K562 (cell line): ENCODE measurements around the gene NAT14. TPM values are rescaled to one million over a fixed set of nuclear protein-coding genes. Genes with fewer than 3 reads are reported as not detected.
A peak's percentile ranks its signal among the peaks of the same experiment; 100 is the strongest.

Experiments used
- AFF1 ChIP-seq, 2 experiments: fragments of 450-650 bp; IDR thresholded peaks; 2 replicates each; pipeline ENCODE4 v1.6.1; 2018; ENCODE audit warnings: mild to moderate bottlenecking in 2 of 2, low read depth in 1 of 2; ENCODE audit not compliant: partially characterized antibody in 2 of 2
- CC2D1A ChIP-seq: fragments of 450-650 bp; IDR thresholded peaks from 2 replicates; pipeline ENCODE4 v1.6.1; 2017; ENCODE audit warnings: mild to moderate bottlenecking
- CTCFL ChIP-seq: IDR thresholded peaks from 2 replicates; pipeline ENCODE4 v1.6.1; 2011; ENCODE audit warnings: borderline replicate concordance, low read depth, mild to moderate bottlenecking, moderate library complexity, low read length; ENCODE audit not compliant: insufficient read depth, poor library complexity, severe bottlenecking
- CXXC5 ChIP-seq: fragments of 250-450 bp; sonication (Bioruptor Pico); IDR thresholded peaks from 2 replicates; pipeline ENCODE4 v1.8.0; 2022; ENCODE audit warnings: inconsistent platforms, mild to moderate bottlenecking, moderate library complexity
- ILF3 ChIP-seq: fragments of 450-650 bp; IDR thresholded peaks from 2 replicates; pipeline ENCODE4 v1.6.1; 2018; ENCODE audit warnings: antibody characterized with exemption, mild to moderate bottlenecking, moderate library complexity, borderline replicate concordance
- JUNB ChIP-seq: fragments of 450-650 bp; formaldehyde crosslinking; conservative IDR thresholded peaks from 2 replicates; pipeline ENCODE4 v1.4.0; 2020; ENCODE audit warnings: mild to moderate bottlenecking
- LARP7 ChIP-seq: fragments of 450-650 bp; IDR thresholded peaks from 2 replicates; pipeline ENCODE4 v1.6.1; 2016
- MAFF ChIP-seq: IDR thresholded peaks from 2 replicates; pipeline ENCODE4 v1.6.1; 2012; ENCODE audit warnings: low read length, improper control_type of control experiment
- MITF ChIP-seq: IDR thresholded peaks from 2 replicates; pipeline ENCODE4 v1.6.1; 2014; ENCODE audit warnings: antibody characterized with exemption
- MTA2 ChIP-seq: fragments of 450-650 bp; IDR thresholded peaks from 2 replicates; pipeline ENCODE4 v1.6.1; 2016; ENCODE audit warnings: low read depth
- PHF20 ChIP-seq: fragments of 450-650 bp; IDR thresholded peaks from 2 replicates; pipeline ENCODE4 v1.6.1; 2018; ENCODE audit not compliant: partially characterized antibody
- PHTF2 ChIP-seq: fragments of 250-450 bp; sonication (Bioruptor Pico); IDR thresholded peaks from 2 replicates; pipeline ENCODE4 v1.5.0; 2021; ENCODE audit warnings: mild to moderate bottlenecking
- POLR2B ChIP-seq: fragments of 450-650 bp; IDR thresholded peaks from 2 replicates; pipeline ENCODE4 v1.6.1; 2018; ENCODE audit warnings: low read depth; ENCODE audit not compliant: partially characterized antibody
- RBM17 ChIP-seq: fragments of 200-400 bp; formaldehyde crosslinking; IDR thresholded peaks from 2 replicates; pipeline ENCODE4 v1.6.1; 2017; ENCODE audit warnings: low read depth, mild to moderate bottlenecking, low read length, borderline replicate concordance
- SMAD2 ChIP-seq: fragments of 150-350 bp; IDR thresholded peaks from 2 replicates; pipeline ENCODE4 v1.6.1; 2014; ENCODE audit warnings: low read depth, mild to moderate bottlenecking, low read length
- SOX6 ChIP-seq: fragments of 450-650 bp; IDR thresholded peaks from 2 replicates; pipeline ENCODE4 v1.6.1; 2014; ENCODE audit warnings: mild to moderate bottlenecking
- TAL1 ChIP-seq: fragments of 450-650 bp; IDR thresholded peaks from 2 replicates; pipeline ENCODE4 v1.6.1; 2016; ENCODE audit warnings: mild to moderate bottlenecking
- ZBTB8A ChIP-seq: fragments of 450-650 bp; IDR thresholded peaks from 2 replicates; pipeline ENCODE4 v1.6.1; 2018; ENCODE audit warnings: mild to moderate bottlenecking, moderate library complexity; ENCODE audit not compliant: partially characterized antibody
- ZC3H11A ChIP-seq: IDR thresholded peaks from 2 replicates; pipeline ENCODE4 v1.6.1; 2012; ENCODE audit warnings: low read depth, low read length, improper control_type of control experiment
- ZNF707 ChIP-seq: fragments of 250-450 bp; sonication (Bioruptor Pico); conservative IDR thresholded peaks from 2 replicates; pipeline ENCODE4 v1.8.0; 2022; ENCODE audit warnings: inconsistent platforms, mild to moderate bottlenecking, moderate library complexity
- polyA plus RNA-seq, 8 experiments: library from polyadenylated mRNA; depleted of rRNA in 4 of 8; stranded (reverse) in 5 of 8; unstranded in 3 of 8; fragments of >200 nt; fragmentation: Nextera tagmentation in 2 of 8; fragmentation: Illumina TruSeq in 1 of 8; extraction: Ambion mirVana in 2 of 8; extraction: Trizol in 1 of 8; gene quantifications; 2 replicates each; pipeline versions ENCODE4 v1.2.1 to v1.2.3, GENCODE V29; 2011 to 2014; ENCODE audit warnings: inconsistent platforms in 1 of 8, missing spikeins in 1 of 8
- total RNA-seq, 7 experiments: library from RNA; depleted of rRNA in 6 of 7; stranded (reverse); fragments of >200 nt in 6 of 7; fragmentation: Illumina TruSeq in 2 of 7; extraction: Trizol in 2 of 7; gene quantifications; 2 replicates each; pipeline versions ENCODE4 v1.2.1 to v1.2.3, GENCODE V29; 2011 to 2021; ENCODE audit warnings: low replicate concordance in 1 of 7

NAT14 gene
- total and polyA plus RNA-seq, 9 of the 15 experiments (the other 6 are each of a cell fraction or from before 2014, with no cell fraction given) = 2.4 to 77.0 (median 26.7) TPM

GRCh38 chr19:55461974-55462626, 22.9 kb upstream of the NAT14 start (continued):
- TF ChIP-seq AFF1 (IDR thresholded peaks at IDR 0.05; ENCODE audit: low read depth in 1 of 2, partially characterized antibody in 2 of 2) = no peak
- TF ChIP-seq SOX6 = no peak
- no peak for TF ChIP-seq MITF
- TF ChIP-seq TAL1 = no peak
- no peak for TF ChIP-seq PHTF2 (CRISPR knock-in tag)
- TF ChIP-seq CXXC5 (CRISPR knock-in tag) = no peak
- no peak for TF ChIP-seq MTA2
- no peak for TF ChIP-seq PHF20
- no peak for TF ChIP-seq JUNB (CRISPR knock-in tag)
- no peak for TF ChIP-seq ZNF707 (CRISPR knock-in tag)
- no peak for TF ChIP-seq CC2D1A
- TF ChIP-seq SMAD2 = no peak
- no peak for TF ChIP-seq ZBTB8A
- no peak for TF ChIP-seq ILF3
- TF ChIP-seq RBM17 = no peak
- TF ChIP-seq LARP7 = no peak
- no peak for TF ChIP-seq MAFF
- TF ChIP-seq ZC3H11A = no peak
- TF ChIP-seq POLR2B = peak; percentile 44
- TF ChIP-seq CTCFL = no peak
